H1 (cell line): ENCODE data around the gene PCSK9. TPM values are rescaled to one million over a fixed set of nuclear protein-coding genes. Genes with fewer than 3 reads are reported as not detected.

ENCODE experiments used
- CTCF ChIA-PET: fragments of 300-600 bp; sonication (Branson Sonifier 250); formaldehyde crosslinking; loops from one replicate; lab custom pipeline; 2021; ENCODE audit not compliant: partially characterized antibody; lab: Charles Lee
- POLR2A ChIA-PET: fragments of 300-600 bp; sonication (Branson Sonifier 250); formaldehyde crosslinking; loops from one replicate; lab custom pipeline; 2021; ENCODE audit warnings: inconsistent platforms; ENCODE audit not compliant: partially characterized antibody; lab: Charles Lee
- DNase-seq, 2 experiments: peaks; one replicate each; pipeline versions ENCODE4 v3.0.0 to v3.0.0-alpha.2; 2010 to 2022; ENCODE audit warnings: low spot score in 2 of 2, low read depth in 1 of 2, mixed read lengths in 1 of 2
- FAIRE-seq: peaks from 2 replicates; lab custom pipeline; 2011; peaks lifted over from hg19 to GRCh38; lab: Jason Lieb, UNC
- H2AFZ ChIP-seq: 2 replicates; pipeline ENCODE4 v1.8.1; 2012; ENCODE audit warnings: low read length, inconsistent platforms
- H2AK5ac ChIP-seq: 2 replicates; pipeline ENCODE4 v1.6.1; 2013; ENCODE audit warnings: low read depth, low read length
- H2BK120ac ChIP-seq: replicated peaks from 2 replicates; pipeline ENCODE3; 2013; ENCODE audit warnings: low read depth, low read length, inconsistent platforms
- H2BK12ac ChIP-seq: 2 replicates; pipeline ENCODE4 v1.6.1; 2013; ENCODE audit warnings: low read depth, low read length
- H2BK15ac ChIP-seq: 2 replicates; pipeline ENCODE4 v1.6.1; 2013; ENCODE audit warnings: low read length
- H2BK20ac ChIP-seq: 2 replicates; pipeline ENCODE4 v1.6.1; 2013; ENCODE audit warnings: low read length
- H2BK5ac ChIP-seq: 2 replicates; pipeline ENCODE4 v1.6.1; 2013; ENCODE audit warnings: low read depth, low read length
- H3K14ac ChIP-seq: 2 replicates; pipeline ENCODE4 v1.6.1; 2013; ENCODE audit warnings: inconsistent platforms; ENCODE audit not compliant: insufficient read length
- H3K18ac ChIP-seq: 2 replicates; pipeline ENCODE4 v1.6.1; 2013; ENCODE audit warnings: low read length; ENCODE audit errors: extremely low read depth
- H3K23ac ChIP-seq: 2 replicates; pipeline ENCODE4 v1.6.1; 2013; ENCODE audit warnings: inconsistent platforms; ENCODE audit not compliant: insufficient read length
- H3K23me2 ChIP-seq: 2 replicates; pipeline ENCODE4 v1.6.1; 2013; ENCODE audit warnings: low read depth, low read length
- H3K27ac ChIP-seq: 2 replicates; pipeline ENCODE4 v1.6.1; 2011; ENCODE audit warnings: low read depth, low read length, inconsistent platforms
- H3K27me3 ChIP-seq, 4 experiments: replicated peaks in 1 of 4; 1 replicate in 1 of 4; 2 replicates in 3 of 4; pipeline versions ENCODE4 v1.6.1 to v1.8.1; 2011 to 2013; ENCODE audit warnings: low read length in 3 of 4, mild to moderate bottlenecking in 3 of 4, inconsistent platforms in 2 of 4, mixed read lengths in 2 of 4, moderate library complexity in 1 of 4; ENCODE audit not compliant: control insufficient read depth in 3 of 4, insufficient read depth in 3 of 4; ENCODE audit errors: extremely low read depth in 1 of 4
- H3K36me3 ChIP-seq, 4 experiments: 2 replicates each; pipeline versions ENCODE4 v1.6.1 to v1.8.1; 2011 to 2013; ENCODE audit warnings: mild to moderate bottlenecking in 4 of 4, low read length in 3 of 4, moderate library complexity in 2 of 4, control low read depth in 1 of 4, inconsistent platforms in 1 of 4; ENCODE audit not compliant: insufficient read depth in 4 of 4, control insufficient read depth in 2 of 4
- H3K4ac ChIP-seq: replicated peaks from 2 replicates; pipeline ENCODE3; 2013; ENCODE audit warnings: low read length, low read depth, mixed read lengths, inconsistent platforms; ENCODE audit not compliant: insufficient read length
- H3K4me1 ChIP-seq, 4 experiments: replicated peaks in 1 of 4; 1 replicate in 1 of 4; 2 replicates in 3 of 4; pipeline versions ENCODE4 v1.6.1 to v1.8.1; 2011 to 2013; ENCODE audit warnings: low read length in 3 of 4, inconsistent platforms in 2 of 4, mixed read lengths in 1 of 4; ENCODE audit not compliant: insufficient read depth in 4 of 4, control insufficient read depth in 3 of 4
- H3K4me2 ChIP-seq, 2 experiments: 2 replicates each; pipeline versions ENCODE4 v1.6.1 to v1.8.1; 2011 to 2013; ENCODE audit warnings: low read depth in 2 of 2, low read length in 2 of 2, control low read depth in 1 of 2, inconsistent platforms in 1 of 2, mild to moderate bottlenecking in 1 of 2; ENCODE audit not compliant: insufficient read depth in 1 of 2
- H3K4me3 ChIP-seq, 4 experiments: fragments of 200-600, 300-600 bp in 1 of 4; sonication (generic), shearing (Covaris generic), sonication (Bioruptor Twin) in 1 of 4; 2 replicates each; pipeline versions ENCODE4 v1.5.1 to v1.8.1; 2011 to 2016; ENCODE audit warnings: low read length in 4 of 4, low read depth in 3 of 4, control low read depth in 2 of 4, inconsistent platforms in 2 of 4, mild to moderate bottlenecking in 2 of 4, mixed read lengths in 1 of 4, moderate library complexity in 1 of 4; ENCODE audit not compliant: insufficient read depth in 2 of 4; ENCODE audit errors: extremely low read depth in 1 of 4
- H3K56ac ChIP-seq: replicated peaks from 2 replicates; pipeline ENCODE3; 2013; ENCODE audit warnings: low read depth, mild to moderate bottlenecking, mixed read lengths, low read length, inconsistent platforms; ENCODE audit not compliant: insufficient read length
- H3K79me1 ChIP-seq: 2 replicates; pipeline ENCODE4 v1.6.1; 2013; ENCODE audit warnings: low read depth, low read length, control low read depth
- H3K79me2 ChIP-seq, 2 experiments: 2 replicates each; pipeline versions ENCODE4 v1.6.1 to v1.8.1; 2012 to 2013; ENCODE audit warnings: low read length in 2 of 2, mild to moderate bottlenecking in 2 of 2, inconsistent platforms in 1 of 2; ENCODE audit not compliant: insufficient read depth in 2 of 2, control insufficient read depth in 1 of 2
- H3K9ac ChIP-seq, 4 experiments: replicated peaks in 1 of 4; 1 replicate in 1 of 4; 2 replicates in 3 of 4; pipeline versions ENCODE4 v1.6.1 to v1.8.1; 2011 to 2013; ENCODE audit warnings: low read depth in 3 of 4, low read length in 3 of 4, control low read depth in 2 of 4, mild to moderate bottlenecking in 2 of 4, moderate library complexity in 2 of 4, inconsistent platforms in 1 of 4; ENCODE audit errors: extremely low read depth in 1 of 4
- H3K9me3 ChIP-seq, 2 experiments: 2 replicates each; pipeline versions ENCODE4 v1.6.1 to v1.8.1; 2012 to 2013; ENCODE audit warnings: mild to moderate bottlenecking in 2 of 2, moderate library complexity in 2 of 2, control low read depth in 1 of 2, inconsistent platforms in 1 of 2, low read depth in 1 of 2, low read length in 1 of 2, mixed read lengths in 1 of 2; ENCODE audit not compliant: insufficient read depth in 2 of 2
- H4K20me1 ChIP-seq, 2 experiments: replicated peaks in 1 of 2; 2 replicates each; pipeline versions ENCODE3 to v1.8.1; 2011 to 2013; ENCODE audit warnings: inconsistent platforms in 2 of 2, low read length in 2 of 2, mild to moderate bottlenecking in 1 of 2; ENCODE audit not compliant: insufficient read depth in 2 of 2, control insufficient read depth in 1 of 2
- H4K5ac ChIP-seq: 2 replicates; pipeline ENCODE4 v1.6.1; 2013; ENCODE audit warnings: low read length, low read depth, mixed read lengths, inconsistent platforms; ENCODE audit not compliant: insufficient read length
- H4K8ac ChIP-seq: 2 replicates; pipeline ENCODE4 v1.8.0; 2013; ENCODE audit warnings: mild to moderate bottlenecking, moderate library complexity, low read length, inconsistent platforms; ENCODE audit not compliant: insufficient read depth; ENCODE audit errors: extremely low read depth
- H4K91ac ChIP-seq: replicated peaks from 2 replicates; pipeline ENCODE3; 2013; ENCODE audit warnings: low read length, mixed read lengths, inconsistent platforms; ENCODE audit not compliant: insufficient read length
- ASH2L ChIP-seq: fragments of 200-600, 300-600 bp; sonication (generic); IDR thresholded peaks from one replicate; pipeline ENCODE4 v1.7.1; 2017; ENCODE audit warnings: low read length
- CBX5 ChIP-seq: fragments of 300-800, 300-1000 bp; sonication (generic); IDR thresholded peaks from 2 replicates; pipeline ENCODE4 v1.7.1; 2016; ENCODE audit warnings: antibody characterized with exemption, low read length, low read depth
- CBX8 ChIP-seq: fragments of 300-800, 300-1000 bp; sonication (generic); IDR thresholded peaks from 2 replicates; pipeline ENCODE4 v1.7.1; 2016; ENCODE audit warnings: low read depth, low read length, borderline replicate concordance
- CHD2 ChIP-seq: IDR thresholded peaks from 2 replicates; pipeline ENCODE4 v1.6.1; 2012; ENCODE audit warnings: low read length, improper control_type of control experiment
- CREB1 ChIP-seq: IDR thresholded peaks from 2 replicates; pipeline ENCODE4 v1.6.1; 2012; ENCODE audit warnings: inconsistent platforms
- EGR1 ChIP-seq: IDR thresholded peaks from 2 replicates; pipeline ENCODE4 v1.6.1; 2011; ENCODE audit warnings: low read depth, low read length, borderline replicate concordance
- JUND ChIP-seq: IDR thresholded peaks from 2 replicates; pipeline ENCODE4 v1.6.1; 2011; ENCODE audit warnings: mild to moderate bottlenecking, improper control_type of control experiment, low read length
- NRF1 ChIP-seq: IDR thresholded peaks from 2 replicates; pipeline ENCODE4 v1.6.1; 2011; ENCODE audit warnings: mild to moderate bottlenecking, low read depth, low read length, improper control_type of control experiment
- RXRA ChIP-seq: IDR thresholded peaks from 2 replicates; pipeline ENCODE4 v1.6.1; 2011; ENCODE audit warnings: low read depth, mild to moderate bottlenecking, low read length, moderate library complexity; ENCODE audit not compliant: insufficient read depth
- SIRT6 ChIP-seq: IDR thresholded peaks from one replicate; pipeline ENCODE4 v1.7.1; 2012; ENCODE audit warnings: low read length, inconsistent platforms
- SP1 ChIP-seq: IDR thresholded peaks from 2 replicates; pipeline ENCODE4 v1.6.1; 2011; ENCODE audit warnings: low read depth, low read length
- SP4 ChIP-seq: IDR thresholded peaks from 2 replicates; pipeline ENCODE4 v1.6.1; 2012; ENCODE audit warnings: low read length, inconsistent platforms
- TAF7 ChIP-seq: optimal IDR thresholded peaks from 2 replicates; pipeline ENCODE3; 2011; ENCODE audit warnings: low read depth, mild to moderate bottlenecking, inconsistent platforms, low read length, moderate library complexity, borderline replicate concordance
- WGBS, 2 experiments: shearing (Covaris generic) in 1 of 2; methylation state at CpG; one replicate each; pipeline versions ENCODE4 v1.1.6 to v1.1.7; 2013 to 2015; ENCODE audit warnings: low lambda C conversion rate in 2 of 2, mixed read lengths in 2 of 2, inconsistent platforms in 1 of 2, low coverage in 1 of 2, missing lambda C conversion rate in 1 of 2; ENCODE audit not compliant: insufficient replicate concordance in 2 of 2, insufficient coverage in 1 of 2, insufficient read length in 1 of 2; ENCODE audit errors: extremely low coverage in 1 of 2, missing lambda C conversion rate in 1 of 2; 5-methylcytosine and 5-hydroxymethylcytosine counted together
- polyA plus RNA-seq, 7 experiments: library from polyadenylated mRNA; depleted of rRNA in 3 of 7; stranded (reverse) in 5 of 7; unstranded in 2 of 7; fragments of >200 nt in 5 of 7; fragments of 200-250 nt in 2 of 7; gene quantifications; 1 replicate in 5 of 7; 2 replicates in 1 of 7; 4 replicates in 1 of 7; pipeline versions ENCODE4 v1.2.1 to v1.2.3, GENCODE V29; 2011 to 2013; ENCODE audit warnings: missing spikeins in 2 of 7, mixed read lengths in 2 of 7
- total RNA-seq: library from RNA; stranded (reverse); fragmentation: NEBNext Ultra II Directional; extraction: Animal tissue kit (Norgen Biotek cat#: 25700); gene quantifications from 2 replicates; pipeline ENCODE4 v1.2.1, GENCODE V29; 2021
- TF ChIP-seq, protein P1 (sequence below), 3 experiments: IDR thresholded peaks; 1 replicate in 2 of 3; 2 replicates in 1 of 3; pipeline versions ENCODE4 v1.5.1 to v1.6.1; 2011; ENCODE audit warnings: low read length in 3 of 3, mild to moderate bottlenecking in 3 of 3, inconsistent platforms in 2 of 3, low read depth in 1 of 3, moderate library complexity in 1 of 3; ENCODE audit not compliant: insufficient read depth in 1 of 3; ENCODE audit errors: control extremely low read depth in 1 of 3

The PCSK9 gene
- total and polyA plus RNA-seq, 2 of the 8 experiments (the other 6 are each of a cell fraction or from before 2014, with no cell fraction given), result 22.3 to 32.3 TPM

DNA sequence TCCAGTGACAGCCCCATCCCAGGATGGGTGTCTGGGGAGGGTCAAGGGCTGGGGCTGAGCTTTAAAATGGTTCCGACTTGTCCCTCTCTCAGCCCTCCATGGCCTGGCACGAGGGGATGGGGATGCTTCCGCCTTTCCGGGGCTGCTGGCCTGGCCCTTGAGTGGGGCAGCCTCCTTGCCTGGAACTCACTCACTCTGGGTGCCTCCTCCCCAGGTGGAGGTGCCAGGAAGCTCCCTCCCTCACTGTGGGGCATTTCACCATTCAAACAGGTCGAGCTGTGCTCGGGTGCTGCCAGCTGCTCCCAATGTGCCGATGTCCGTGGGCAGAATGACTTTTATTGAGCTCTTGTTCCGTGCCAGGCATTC lies 24.2 kb downstream of the PCSK9 start:
- Histone ChIP-seq H2BK15ac (no peak overlapping the region), H3K4ac (no peak overlapping the region), H3K18ac (no peak overlapping the region), H2BK5ac (no peak overlapping the region), H3K27ac (no peak overlapping the region), H3K23me2 (no peaks in the 10 kb centered on the region), H4K91ac (no peak overlapping the region), H3K14ac (no peak overlapping the region), H3K79me2 (no peaks in the 10 kb centered on the region), H3K79me1 (peaks cover 2% of the 10 kb centered on the region; the same call in 1 of the 2 replicates), H2BK12ac (no peak overlapping the region), H2AK5ac (no peak overlapping the region), H3K4me1 (no peaks in the 10 kb centered on the region), H3K4me2 (no peak overlapping the region), H4K5ac (no peak overlapping the region), H3K36me3 (peaks cover 0 to 14% (median 8%) of the 10 kb centered on the region in 4 experiments; a peak in 5 of 8 replicates), H3K56ac (no peak overlapping the region), H3K23ac (no peak overlapping the region), H3K9me3 (no peaks in the 10 kb centered on the region), H3K27me3 (no peaks in the 10 kb centered on the region), H3K4me3 (no peak overlapping the region), H4K8ac (no peak overlapping the region), H2BK20ac (no peak overlapping the region), H4K20me1 (peaks cover 1 to 19% of the 10 kb centered on the region in 2 experiments), H2AFZ (no peak overlapping the region), H3K9ac (no peak overlapping the region), H2BK120ac (no peak overlapping the region)
- FAIRE-seq (no peak), DNase-seq (no peak)
- ChIA-PET CTCF (interaction anchor here (0.6 to 2.0 kb wide), 13 partner anchors 9 to 180 kb away, joined by 3 to 11 read pairs (median 4); no protein-coding TSS in a partner anchor), POLR2A (no interaction called here)
- 96% methylated on average over 9 of the region's 9 CpGs; no CpG with 5 or more reads in 1 of the 2 experiments for WGBS, 2 experiments
- TF ChIP-seq RXRA (no peak), SIRT6 (no peak), EGR1 (no peak), ASH2L (no peak), CBX8 (no peak), JUND (no peak), NRF1 (no peak), CHD2 (no peak), SP1 (no peak), CBX5 (no peak), CREB1 (no peak), TAF7 (no peak), SP4 (no peak)
- TF ChIP-seq, protein P1, sequence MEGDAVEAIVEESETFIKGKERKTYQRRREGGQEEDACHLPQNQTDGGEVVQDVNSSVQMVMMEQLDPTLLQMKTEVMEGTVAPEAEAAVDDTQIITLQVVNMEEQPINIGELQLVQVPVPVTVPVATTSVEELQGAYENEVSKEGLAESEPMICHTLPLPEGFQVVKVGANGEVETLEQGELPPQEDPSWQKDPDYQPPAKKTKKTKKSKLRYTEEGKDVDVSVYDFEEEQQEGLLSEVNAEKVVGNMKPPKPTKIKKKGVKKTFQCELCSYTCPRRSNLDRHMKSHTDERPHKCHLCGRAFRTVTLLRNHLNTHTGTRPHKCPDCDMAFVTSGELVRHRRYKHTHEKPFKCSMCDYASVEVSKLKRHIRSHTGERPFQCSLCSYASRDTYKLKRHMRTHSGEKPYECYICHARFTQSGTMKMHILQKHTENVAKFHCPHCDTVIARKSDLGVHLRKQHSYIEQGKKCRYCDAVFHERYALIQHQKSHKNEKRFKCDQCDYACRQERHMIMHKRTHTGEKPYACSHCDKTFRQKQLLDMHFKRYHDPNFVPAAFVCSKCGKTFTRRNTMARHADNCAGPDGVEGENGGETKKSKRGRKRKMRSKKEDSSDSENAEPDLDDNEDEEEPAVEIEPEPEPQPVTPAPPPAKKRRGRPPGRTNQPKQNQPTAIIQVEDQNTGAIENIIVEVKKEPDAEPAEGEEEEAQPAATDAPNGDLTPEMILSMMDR (IDR thresholded peaks at IDR 0.05; ENCODE audit: control extremely low read depth in 1 of 3, insufficient read depth in 1 of 3, low read depth in 1 of 3, low read length in 3 of 3), result no peak
